ENCODE measurements around the gene ATP2A2.

The ATP2A2 gene

DNA sequence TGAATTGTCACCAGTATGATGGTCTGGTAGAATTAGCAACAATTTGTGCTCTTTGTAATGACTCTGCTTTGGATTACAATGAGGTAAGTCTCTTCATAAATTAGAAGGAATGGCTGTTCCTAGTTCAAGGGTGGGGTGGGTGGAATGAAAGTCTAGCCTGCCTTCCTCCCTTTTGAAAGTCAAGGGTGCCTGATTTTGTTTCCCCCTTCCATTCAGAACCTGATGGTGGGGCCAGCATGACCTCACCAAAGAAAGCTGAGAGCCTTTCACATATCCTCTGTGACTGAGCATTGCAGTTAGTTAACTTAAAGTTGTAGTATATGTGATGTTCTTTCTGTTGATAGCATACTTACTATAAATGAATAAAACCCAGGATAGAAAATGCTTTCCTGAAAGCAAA, 52.2 kb downstream of the ATP2A2 start:
- H3K79me2 ChIP-seq (ENCODE audit: control insufficient read depth, insufficient read depth, low read length, poor library complexity): no peaks in the 10 kb centered on the region
- H3K23ac ChIP-seq (ENCODE audit: low read length): no peak overlapping the region
- no peaks in the 10 kb centered on the region for H3K27me3 ChIP-seq (ENCODE audit: insufficient read depth, low read length)
- no peak overlapping the region for H3K4me3 ChIP-seq (ENCODE audit: low read depth, low read length)
- H3K36me3 ChIP-seq (ENCODE audit: control insufficient read depth in 1 of 2, insufficient read depth in 2 of 2, low read length in 2 of 2): peaks cover 45 to 51% of the 10 kb centered on the region in 2 experiments
- DNase-seq: no peak
- no peak overlapping the region for H2BK5ac ChIP-seq (ENCODE audit: low read depth, low read length, poor library complexity)
- no peak overlapping the region for H4K12ac ChIP-seq (ENCODE audit: low read depth, low read length)
- no peak overlapping the region for H3K4ac ChIP-seq (ENCODE audit: low read depth, low read length)
- no peak overlapping the region for H2AFZ ChIP-seq (ENCODE audit: insufficient read depth, low read length, poor library complexity)
- H3K79me1 ChIP-seq (ENCODE audit: low read length): no peaks in the 10 kb centered on the region
- H3K27ac ChIP-seq (ENCODE audit: low read depth, low read length): no peak overlapping the region
- H4K8ac ChIP-seq (ENCODE audit: low read depth, low read length): no peak overlapping the region
- H4K91ac ChIP-seq (ENCODE audit: low read depth, low read length): no peak overlapping the region
- H3K9ac ChIP-seq (ENCODE audit: low read length): no peak overlapping the region
- no peak overlapping the region for H2BK12ac ChIP-seq (ENCODE audit: low read length)
- H2BK120ac ChIP-seq (ENCODE audit: insufficient read depth, low read length, poor library complexity): no peak overlapping the region
- no peaks in the 10 kb centered on the region for H3K9me3 ChIP-seq (ENCODE audit: insufficient read depth, low read depth, low read length)
- no peaks in the 10 kb centered on the region for H3K4me1 ChIP-seq (ENCODE audit: control insufficient read depth in 1 of 2, insufficient read depth in 2 of 2, low read length in 2 of 2)
- no peak overlapping the region for H3K18ac ChIP-seq (ENCODE audit: low read length)
- no peak overlapping the region for H3K4me2 ChIP-seq (ENCODE audit: low read length)
- H3K14ac ChIP-seq (ENCODE audit: low read length): no peak overlapping the region
- H2AK5ac ChIP-seq (ENCODE audit: low read length): no peak overlapping the region

DNA sequence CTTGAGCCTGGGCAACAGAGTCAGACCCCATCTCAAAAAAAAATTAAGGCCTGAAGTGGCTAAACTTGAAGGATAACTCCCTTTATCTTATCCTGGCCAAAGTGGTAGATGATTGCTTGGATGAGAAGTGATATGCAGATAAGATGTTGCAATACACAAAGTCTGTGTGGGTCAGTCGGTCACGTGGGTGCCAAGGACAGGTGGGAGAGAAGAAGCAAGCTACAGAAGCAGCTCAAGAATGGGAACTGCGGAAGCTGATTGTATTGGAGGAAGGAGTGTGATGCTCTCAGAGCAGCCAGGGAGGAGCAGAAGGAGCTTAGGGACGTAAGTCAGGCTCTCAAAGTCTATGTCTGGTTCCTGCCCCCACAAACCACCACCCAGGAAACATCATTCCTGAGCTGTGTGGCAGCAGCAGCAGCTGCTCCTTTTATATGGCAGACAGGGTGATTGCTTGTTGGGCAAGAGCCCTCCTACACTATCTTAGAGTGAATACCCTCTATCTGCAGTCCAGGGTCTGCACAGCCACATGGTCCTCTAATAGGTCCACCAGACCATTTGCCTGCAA, 54.5 kb downstream of the ATP2A2 start:
- Histone ChIP-seq H2BK120ac (ENCODE audit: insufficient read depth, low read length, poor library complexity) (no peak overlapping the region), H3K27me3 (ENCODE audit: insufficient read depth, low read length) (no peaks in the 10 kb centered on the region), H3K4me3 (ENCODE audit: low read depth, low read length) (no peak overlapping the region), H3K79me2 (ENCODE audit: control insufficient read depth, insufficient read depth, low read length, poor library complexity) (no peaks in the 10 kb centered on the region), H2AFZ (ENCODE audit: insufficient read depth, low read length, poor library complexity) (no peak overlapping the region), H2BK5ac (ENCODE audit: low read depth, low read length, poor library complexity) (no peak overlapping the region), H3K4ac (ENCODE audit: low read depth, low read length) (no peak overlapping the region), H2BK12ac (ENCODE audit: low read length) (no peak overlapping the region), H3K27ac (ENCODE audit: low read depth, low read length) (no peak overlapping the region), H4K12ac (ENCODE audit: low read depth, low read length) (no peak overlapping the region), H3K14ac (ENCODE audit: low read length) (no peak overlapping the region), H3K4me1 (ENCODE audit: control insufficient read depth in 1 of 2, insufficient read depth in 2 of 2, low read length in 2 of 2) (no peaks in the 10 kb centered on the region), H4K91ac (ENCODE audit: low read depth, low read length) (no peak overlapping the region), H3K9ac (ENCODE audit: low read length) (no peak overlapping the region), H2AK5ac (ENCODE audit: low read length) (no peak overlapping the region), H3K18ac (ENCODE audit: low read length) (no peak overlapping the region), H3K36me3 (ENCODE audit: control insufficient read depth in 1 of 2, insufficient read depth in 2 of 2, low read length in 2 of 2) (peaks cover 51 to 60% of the 10 kb centered on the region in 2 experiments), H4K8ac (ENCODE audit: low read depth, low read length) (no peak overlapping the region), H3K23ac (ENCODE audit: low read length) (no peak overlapping the region), H3K4me2 (ENCODE audit: low read length) (no peak overlapping the region), H3K79me1 (ENCODE audit: low read length) (no peaks in the 10 kb centered on the region), H3K9me3 (ENCODE audit: insufficient read depth, low read depth, low read length) (no peaks in the 10 kb centered on the region)
- DNase-seq: no peak
- no CpG with 5 or more reads among the region's 4 CpGs for WGBS (ENCODE audit: extremely low coverage, insufficient coverage, insufficient read length)

DNA sequence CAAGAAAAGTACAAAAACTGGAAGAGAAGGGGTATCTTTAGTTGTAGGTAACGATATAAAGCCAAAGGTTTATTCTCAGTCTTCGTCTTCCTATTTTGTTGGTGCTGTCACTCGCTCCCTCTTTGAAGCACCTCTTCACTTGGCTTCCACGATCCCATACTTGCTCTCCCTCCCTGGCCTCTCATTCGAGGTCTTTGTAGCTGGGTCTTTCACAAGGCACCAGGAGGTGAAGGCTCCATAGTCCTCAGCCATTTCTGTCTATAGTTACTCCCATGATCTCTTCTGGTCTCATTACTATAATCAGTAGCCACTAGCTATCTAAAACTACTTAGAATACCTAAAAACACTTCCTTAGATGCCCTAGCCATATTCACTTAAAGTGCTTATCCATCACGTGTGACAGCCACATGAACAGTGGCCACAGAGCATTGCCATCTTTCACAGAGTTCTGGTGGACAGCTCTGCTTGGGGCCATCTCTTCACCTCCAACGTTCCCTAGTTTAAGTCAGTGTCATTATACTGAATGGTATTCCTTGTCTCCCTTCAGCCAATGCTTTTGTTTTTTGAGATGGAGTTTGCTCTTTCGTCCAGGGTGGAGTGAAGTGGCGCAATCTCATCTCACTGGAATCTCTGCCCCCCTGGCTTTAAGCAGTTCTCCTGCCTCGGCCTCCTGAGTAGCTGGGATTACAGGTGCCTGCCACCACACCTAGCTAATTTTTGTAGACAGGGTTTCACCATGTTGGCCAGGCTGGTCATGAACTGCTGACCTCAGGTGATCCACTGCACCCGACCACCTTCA, 57.1 kb downstream of the ATP2A2 start:
- Histone ChIP-seq H3K14ac (ENCODE audit: low read length) (no peak overlapping the region), H3K9ac (ENCODE audit: low read length) (no peak overlapping the region), H3K4me2 (ENCODE audit: low read length) (no peak overlapping the region), H2AK5ac (ENCODE audit: low read length) (no peak overlapping the region), H3K27ac (ENCODE audit: low read depth, low read length) (no peak overlapping the region), H3K79me1 (ENCODE audit: low read length) (no peaks in the 10 kb centered on the region), H4K8ac (ENCODE audit: low read depth, low read length) (no peak overlapping the region), H3K9me3 (ENCODE audit: insufficient read depth, low read depth, low read length) (no peaks in the 10 kb centered on the region), H3K4me1 (ENCODE audit: control insufficient read depth in 1 of 2, insufficient read depth in 2 of 2, low read length in 2 of 2) (no peaks in the 10 kb centered on the region), H2BK120ac (ENCODE audit: insufficient read depth, low read length, poor library complexity) (no peak overlapping the region), H2BK5ac (ENCODE audit: low read depth, low read length, poor library complexity) (no peak overlapping the region), H2BK12ac (ENCODE audit: low read length) (no peak overlapping the region), H3K4me3 (ENCODE audit: low read depth, low read length) (no peak overlapping the region), H4K12ac (ENCODE audit: low read depth, low read length) (no peak overlapping the region), H4K91ac (ENCODE audit: low read depth, low read length) (no peak overlapping the region), H3K4ac (ENCODE audit: low read depth, low read length) (no peak overlapping the region), H3K18ac (ENCODE audit: low read length) (no peak overlapping the region), H3K36me3 (ENCODE audit: control insufficient read depth in 1 of 2, insufficient read depth in 2 of 2, low read length in 2 of 2) (peaks cover 59 to 74% of the 10 kb centered on the region in 2 experiments), H2AFZ (ENCODE audit: insufficient read depth, low read length, poor library complexity) (no peak overlapping the region), H3K79me2 (ENCODE audit: control insufficient read depth, insufficient read depth, low read length, poor library complexity) (no peaks in the 10 kb centered on the region), H3K23ac (ENCODE audit: low read length) (no peak overlapping the region), H3K27me3 (ENCODE audit: insufficient read depth, low read length) (no peaks in the 10 kb centered on the region)
- DNase-seq: no peak
- whole genome bisulfite sequencing (ENCODE audit: extremely low coverage, insufficient coverage, insufficient read length): no CpG with 5 or more reads among the region's 11 CpGs

DNA sequence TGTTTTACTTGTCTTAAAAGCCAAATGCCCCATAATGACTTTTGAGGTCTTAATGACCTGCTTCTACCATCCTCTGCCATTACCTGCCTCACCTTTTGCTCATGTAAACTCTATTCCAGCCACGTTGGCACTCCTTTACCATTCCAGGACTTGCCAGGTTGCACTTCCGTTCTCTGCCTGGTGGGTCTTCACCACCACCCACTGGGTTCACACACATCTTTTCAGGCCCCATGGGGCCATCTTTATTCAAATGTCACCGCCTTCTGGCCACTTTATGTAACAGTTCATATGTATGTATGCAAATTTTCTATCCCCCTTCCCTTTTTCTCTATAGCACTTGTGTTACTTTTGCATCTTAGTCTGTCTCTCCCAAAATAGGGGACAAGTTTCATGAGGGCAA, 57.7 kb downstream of the ATP2A2 start:
- Histone ChIP-seq H2BK5ac (ENCODE audit: low read depth, low read length, poor library complexity) (no peak overlapping the region), H2BK12ac (ENCODE audit: low read length) (no peak overlapping the region), H2AK5ac (ENCODE audit: low read length) (no peak overlapping the region), H3K4me2 (ENCODE audit: low read length) (no peak overlapping the region), H3K18ac (ENCODE audit: low read length) (no peak overlapping the region), H2AFZ (ENCODE audit: insufficient read depth, low read length, poor library complexity) (no peak overlapping the region), H3K23ac (ENCODE audit: low read length) (no peak overlapping the region), H3K4me1 (ENCODE audit: control insufficient read depth in 1 of 2, insufficient read depth in 2 of 2, low read length in 2 of 2) (no peaks in the 10 kb centered on the region), H3K79me2 (ENCODE audit: control insufficient read depth, insufficient read depth, low read length, poor library complexity) (no peaks in the 10 kb centered on the region), H4K12ac (ENCODE audit: low read depth, low read length) (no peak overlapping the region), H2BK120ac (ENCODE audit: insufficient read depth, low read length, poor library complexity) (no peak overlapping the region), H3K79me1 (ENCODE audit: low read length) (no peaks in the 10 kb centered on the region), H3K4me3 (ENCODE audit: low read depth, low read length) (no peak overlapping the region), H3K4ac (ENCODE audit: low read depth, low read length) (no peak overlapping the region), H4K8ac (ENCODE audit: low read depth, low read length) (no peak overlapping the region), H4K91ac (ENCODE audit: low read depth, low read length) (no peak overlapping the region), H3K14ac (ENCODE audit: low read length) (no peak overlapping the region), H3K27me3 (ENCODE audit: insufficient read depth, low read length) (no peaks in the 10 kb centered on the region), H3K9me3 (ENCODE audit: insufficient read depth, low read depth, low read length) (no peaks in the 10 kb centered on the region), H3K9ac (ENCODE audit: low read length) (no peak overlapping the region), H3K36me3 (ENCODE audit: control insufficient read depth in 1 of 2, insufficient read depth in 2 of 2, low read length in 2 of 2) (peaks cover 60 to 78% of the 10 kb centered on the region in 2 experiments), H3K27ac (ENCODE audit: low read depth, low read length) (no peak overlapping the region)
- WGBS (ENCODE audit: extremely low coverage, insufficient coverage, insufficient read length): no CpG with 5 or more reads among the region's 3 CpGs
- DNase-seq: no peak

Data from trophoblast cell (in vitro differentiated cells and primary cell).